GM18505 (cell line): Measurements from ENCODE around the gene LRRN2.

ENCODE experiments used
- ATAC-seq: cut with Tn5 transposase; IDR thresholded peaks from one replicate; pipeline ENCODE4 v1.9.1; 2021; ENCODE audit not compliant: unreplicated experiment
- POLR2A ChIP-seq: IDR thresholded peaks from 4 replicates; pipeline ENCODE4 v1.6.1; 2011; ENCODE audit warnings: borderline replicate concordance; ENCODE audit not compliant: insufficient read depth, insufficient read length; ENCODE audit errors: extremely low read depth

The LRRN2 gene

GRCh38 chr1:204706838-204707509 is 21.4 kb upstream of the LRRN2 start:
- TF ChIP-seq POLR2A = no peak
- no peak for ATAC-seq

- no peak for ATAC-seq
- no peak for TF ChIP-seq POLR2A
These were observed 20.6 kb upstream of the LRRN2 start for GRCh38 chr1:204705888-204706837.

GRCh38 chr1:204705493-204705811 is 19.9 kb upstream of the LRRN2 start:
- no peak for TF ChIP-seq POLR2A

GRCh38 chr1:204704794-204705492 is 19.4 kb upstream of the LRRN2 start:
- ATAC-seq = no peak
- TF ChIP-seq POLR2A = no peak

More at GRCh38 chr1:204705493-204705811, 19.9 kb upstream of the LRRN2 start:
- no peak for ATAC-seq

GRCh38 chr1:204703826-204704612 is 18.5 kb upstream of the LRRN2 start:
- ATAC-seq = no peak
- no peak for TF ChIP-seq POLR2A

GRCh38 chr1:204703268-204703664 is 17.7 kb upstream of the LRRN2 start:
- ATAC-seq = no peak
- no peak for TF ChIP-seq POLR2A

- TF ChIP-seq POLR2A = no peak
- no peak for ATAC-seq
These were observed 17.2 kb upstream of the LRRN2 start for GRCh38 chr1:204702552-204703267.

GRCh38 chr1:204701229-204701628 is 15.7 kb upstream of the LRRN2 start:
- no peak for TF ChIP-seq POLR2A
- no peak for ATAC-seq

- TF ChIP-seq POLR2A = no peak
These were observed 12.4 kb upstream of the LRRN2 start for GRCh38 chr1:204697893-204698292.

GRCh38 chr1:204696606-204697005 is 11.1 kb upstream of the LRRN2 start:
- no peak for TF ChIP-seq POLR2A
- no peak for ATAC-seq

More at GRCh38 chr1:204697893-204698292, 12.4 kb upstream of the LRRN2 start:
- ATAC-seq = no peak

GRCh38 chr1:204695692-204696091 is 10.2 kb upstream of the LRRN2 start:
- no peak for TF ChIP-seq POLR2A
- no peak for ATAC-seq

GRCh38 chr1:204694145-204694544 is 8.6 kb upstream of the LRRN2 start:
- ATAC-seq = no peak
- no peak for TF ChIP-seq POLR2A
